Keratinocyte (primary cell): ENCODE measurements around the gene DLEC1.

ENCODE experiments used
- CTCF ChIP-seq, 3 experiments: IDR thresholded peaks in 1 of 3; conservative IDR thresholded peaks in 1 of 3; optimal IDR thresholded peaks in 1 of 3; 2 replicates in 2 of 3; 3 replicates in 1 of 3; pipeline versions ENCODE3 to v1.5.1; 2011; ENCODE audit warnings: low read length in 3 of 3, mild to moderate bottlenecking in 3 of 3, moderate library complexity in 2 of 3, control low read depth in 1 of 3, inconsistent platforms in 1 of 3; ENCODE audit not compliant: insufficient read depth in 2 of 3; ENCODE audit errors: extremely low read depth in 1 of 3
- EZH2 ChIP-seq: IDR thresholded peaks from one replicate; pipeline ENCODE4 v1.6.1; 2012; ENCODE audit warnings: inconsistent platforms, mild to moderate bottlenecking, low read length, moderate library complexity

GRCh38 chr3:38032328-38032865 lies 6.6 kb upstream of the DLEC1 start:
- TF ChIP-seq CTCF (optimal IDR thresholded peaks at IDR 0.05 in 1 of 3, IDR thresholded peaks at IDR 0.05 in 1 of 3, conservative IDR thresholded peaks at IDR 0.05 in 1 of 3; ENCODE audit: extremely low read depth in 1 of 3, insufficient read depth in 2 of 3, low read length in 3 of 3) (no peak), EZH2 (no peak)
